A204.1 (cell line): Measurements from ENCODE around the gene HSF5.

Source experiments
- FAIRE-seq: peaks from 2 replicates; lab custom pipeline; 2012; peaks lifted over from hg19 to GRCh38; lab: Jason Lieb, UNC

Gene HSF5

DNA sequence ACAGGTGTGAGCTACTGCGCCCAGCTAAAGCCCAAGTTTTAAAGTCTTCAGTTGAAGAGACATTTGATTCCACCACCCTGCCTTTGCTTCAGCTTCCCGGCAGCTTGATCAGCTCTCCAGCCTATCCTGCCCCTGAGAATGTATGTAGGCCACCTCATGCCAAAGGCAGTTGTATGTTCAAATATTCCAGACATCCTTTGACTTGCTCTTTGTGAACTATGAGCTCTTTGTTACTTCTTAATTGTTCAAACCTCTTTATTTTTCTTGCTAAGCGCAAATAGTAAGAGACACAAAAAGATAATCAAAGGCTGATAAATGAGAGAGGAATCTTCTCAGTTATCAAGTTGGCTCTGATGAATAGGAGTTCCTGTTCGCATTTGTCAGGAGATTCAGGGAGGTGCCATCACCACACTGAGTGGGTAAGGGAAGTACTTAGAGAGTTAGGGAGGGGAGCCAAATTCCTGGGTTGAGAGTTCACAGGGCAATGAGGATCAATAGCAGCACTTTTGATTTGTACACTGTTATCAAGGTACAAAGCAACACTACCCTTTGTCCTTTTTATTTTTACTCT, 104.2 kb downstream of the HSF5 start:
- FAIRE-seq = no peak

DNA sequence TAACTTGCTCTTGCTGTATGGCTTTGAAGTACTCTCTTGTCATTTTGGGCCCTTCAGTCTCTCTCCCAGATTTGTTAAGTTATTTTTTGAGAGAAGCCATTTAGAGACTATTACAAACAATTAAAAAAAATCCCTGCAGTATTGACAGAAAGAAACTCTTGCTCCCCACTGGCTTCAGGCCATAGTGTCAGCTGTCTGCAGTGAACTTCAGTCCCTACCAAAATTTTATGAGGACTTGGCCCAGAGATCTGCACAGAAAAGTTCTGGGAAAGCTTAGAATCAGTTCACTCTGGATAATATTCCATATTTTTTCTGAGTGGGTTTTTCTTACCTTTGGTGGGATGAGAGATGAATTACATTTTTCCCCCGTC, 105.4 kb downstream of the HSF5 start:
- no peak for FAIRE-seq

DNA sequence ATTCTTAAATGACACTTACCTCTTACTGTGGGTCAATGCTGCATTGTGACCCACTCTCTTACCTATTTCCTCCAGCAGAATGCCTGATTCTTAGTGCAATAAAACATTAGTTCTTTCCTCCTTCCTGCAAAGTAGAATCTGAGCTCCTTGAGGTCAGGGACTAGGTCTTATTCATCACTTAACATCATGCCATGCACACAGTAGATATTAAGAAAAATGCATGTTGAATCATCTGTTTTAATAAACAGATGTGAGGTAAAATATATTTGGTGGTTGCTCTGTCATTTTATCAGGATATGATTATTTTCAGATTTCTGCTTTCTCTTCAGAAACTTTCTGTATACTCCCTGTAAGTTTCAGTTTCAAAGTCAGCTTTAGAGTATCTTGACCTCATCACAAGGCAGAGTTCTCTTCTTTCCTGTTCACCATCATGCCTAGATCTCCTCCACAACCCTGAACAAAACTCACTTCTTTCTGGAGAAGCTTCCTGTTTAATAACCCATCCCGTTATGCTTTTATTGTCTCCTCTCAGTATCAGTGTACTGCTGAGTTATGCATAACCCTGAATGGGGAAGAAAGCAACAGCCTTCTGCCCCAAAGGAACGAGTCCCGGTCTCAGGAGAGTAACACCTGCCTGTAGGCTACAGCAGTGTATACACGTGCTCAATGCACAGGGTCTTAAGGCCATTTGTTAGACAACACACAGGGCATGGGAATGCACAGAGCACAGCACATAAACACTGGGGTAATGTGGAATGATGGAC, 105.9 kb downstream of the HSF5 start:
- FAIRE-seq = no peak

- FAIRE-seq = no peak
These were observed 106.8 kb downstream of the HSF5 start for GRCh38 chr17:58381124-58382035.

GRCh38 chr17:58380207-58381123, 107.7 kb downstream of the HSF5 start:
- FAIRE-seq = no peak

GRCh38 chr17:58379511-58379824, 108.7 kb downstream of the HSF5 start:
- FAIRE-seq = no peak

GRCh38 chr17:58378733-58379510, 109.3 kb downstream of the HSF5 start:
- no peak for FAIRE-seq

DNA sequence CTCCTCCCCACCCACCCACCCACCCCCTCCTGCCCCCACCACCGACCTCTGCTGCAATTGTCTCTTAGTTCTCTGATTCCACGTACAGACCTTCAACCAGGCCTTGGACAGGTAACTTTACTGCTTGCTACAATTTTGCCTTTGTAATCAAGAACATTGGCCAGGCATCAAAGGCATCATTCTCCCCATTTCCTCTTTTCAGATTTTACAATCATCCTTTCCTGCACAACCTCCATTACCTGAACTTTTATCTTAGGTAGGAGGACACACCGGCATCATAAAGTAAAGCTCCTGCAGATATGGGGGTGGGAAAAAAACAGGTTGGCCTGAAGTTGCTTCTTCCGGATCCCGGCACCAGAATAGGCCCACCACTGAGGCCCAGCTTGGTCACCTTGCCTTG, 110.5 kb downstream of the HSF5 start:
- no peak for FAIRE-seq

GRCh38 chr17:58377093-58377601, 111.1 kb downstream of the HSF5 start:
- no peak for FAIRE-seq

DNA sequence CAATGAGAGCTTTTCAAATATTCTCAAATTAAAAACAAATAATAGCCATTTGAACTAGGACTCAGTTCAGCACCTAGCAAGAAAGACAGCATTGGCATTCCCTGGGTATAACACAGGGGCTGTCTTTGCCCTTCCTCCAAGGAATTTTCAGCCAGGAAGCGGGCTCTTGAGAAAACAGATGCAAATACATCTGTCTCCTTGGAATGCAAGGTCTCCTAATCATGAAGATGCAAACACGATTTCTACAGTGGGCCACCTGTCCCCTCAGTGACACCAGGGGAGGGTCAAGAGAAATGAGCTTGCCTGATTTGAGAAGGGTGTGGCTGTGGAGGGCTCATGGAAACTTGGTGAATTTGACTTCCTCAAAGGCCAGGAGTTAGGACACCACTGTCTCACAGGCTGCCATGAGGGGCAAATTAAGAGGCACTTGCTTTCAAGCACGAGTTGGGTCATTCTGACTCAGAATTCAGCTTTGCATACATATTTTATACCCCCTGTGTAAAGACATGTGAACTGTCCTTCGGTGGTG, 111.7 kb downstream of the HSF5 start:
- FAIRE-seq = no peak

DNA sequence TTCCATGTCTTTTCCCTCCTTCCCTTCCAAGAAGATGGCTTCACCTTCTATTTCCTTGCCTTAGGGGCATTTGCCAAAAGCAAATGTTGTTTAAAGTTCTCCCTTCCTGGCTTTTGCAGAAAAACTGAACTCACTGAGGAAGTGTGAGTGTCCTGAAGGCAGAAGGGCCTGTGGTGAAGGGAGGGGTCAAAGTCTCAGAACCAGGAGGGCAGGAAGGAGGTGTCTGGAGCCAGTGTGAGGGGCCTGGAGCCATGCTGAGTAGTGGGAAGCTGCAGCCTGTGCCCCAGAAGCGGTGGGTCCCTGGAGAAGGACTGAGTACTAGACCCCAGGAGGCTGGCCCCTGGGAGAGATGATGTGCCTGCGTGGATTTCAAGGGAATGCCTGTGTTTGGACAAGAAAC, 112.4 kb downstream of the HSF5 start:
- FAIRE-seq = no peak

DNA sequence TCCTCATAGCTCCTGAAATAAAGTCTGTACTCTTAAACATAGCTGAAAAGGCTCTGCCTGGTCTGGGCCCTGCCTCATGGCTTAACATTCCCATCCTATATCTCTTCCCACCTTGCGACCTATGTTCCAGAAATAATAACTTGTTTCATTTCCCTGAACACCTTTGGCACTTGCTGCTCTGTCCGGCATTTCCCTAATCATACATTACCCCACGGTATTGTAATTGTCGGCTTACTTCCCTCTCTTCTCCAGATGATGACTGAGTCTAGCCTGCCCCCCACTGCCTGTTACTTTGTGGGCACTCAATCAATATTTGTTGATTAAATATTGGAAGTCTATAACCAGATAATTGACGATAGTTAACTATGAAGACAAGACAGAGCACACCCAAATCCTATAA, 113.0 kb downstream of the HSF5 start:
- no peak for FAIRE-seq

DNA sequence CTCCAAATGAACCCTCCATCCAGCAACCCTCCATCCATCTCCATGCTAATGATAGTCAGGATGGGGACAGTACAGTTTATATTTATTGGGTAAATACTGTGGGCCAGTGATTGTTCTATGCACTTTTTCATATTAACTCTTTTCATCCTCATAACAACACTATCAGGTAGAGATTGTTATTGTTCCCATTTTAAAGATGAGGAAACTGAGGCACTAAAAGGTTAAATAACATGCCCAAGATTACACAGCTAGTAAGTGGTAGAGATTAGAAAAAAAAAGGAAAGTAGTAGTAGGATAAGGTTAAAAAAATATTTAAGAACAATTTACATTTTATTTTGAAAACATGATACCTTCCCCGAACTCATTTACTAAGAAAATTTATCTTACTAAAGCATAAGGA, 114.3 kb downstream of the HSF5 start:
- FAIRE-seq = no peak

GRCh38 chr17:58373003-58373402, 115.2 kb downstream of the HSF5 start:
- FAIRE-seq = no peak

GRCh38 chr17:58371300-58371950, 116.8 kb downstream of the HSF5 start:
- FAIRE-seq = no peak

DNA sequence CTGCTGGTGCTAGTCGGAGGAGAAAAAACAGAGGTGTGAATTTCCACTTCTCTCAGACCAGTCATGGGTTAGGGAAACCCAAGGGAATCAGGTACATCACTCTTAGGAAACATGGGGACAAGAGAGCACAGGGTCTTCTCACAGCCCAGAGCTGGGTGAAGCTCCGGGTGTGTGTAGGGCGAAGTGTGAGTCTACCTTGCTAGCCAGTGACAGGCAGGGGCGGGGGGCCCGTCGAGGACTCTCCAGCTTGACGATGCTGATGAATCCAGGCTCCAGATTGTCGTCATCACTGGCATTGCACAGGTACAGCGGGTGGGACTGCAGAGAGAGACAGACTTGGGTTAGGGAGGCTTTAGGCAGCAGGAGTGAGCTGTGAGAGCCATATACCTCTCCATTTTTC, 117.5 kb downstream of the HSF5 start:
- FAIRE-seq = no peak

- no peak for FAIRE-seq
These were observed 117.9 kb downstream of the HSF5 start for GRCh38 chr17:58370309-58370708.
